A673 (cell line): ENCODE data around the gene ATP8B1. TPM values are rescaled to one million over a fixed set of nuclear protein-coding genes. Genes with fewer than 3 reads are reported as not detected.

ENCODE experiments used
- BruUV-seq: library from RNA; stranded (reverse); fragments of 400-500 nt; replicated peaks from 2 replicates; lab custom pipeline; 2021; lab: Mats Ljungman, UMichigan
- CTCF ChIA-PET: fragments of 300-600 bp; sonication (Branson Sonifier 250); formaldehyde crosslinking; loops from one replicate; lab custom pipeline; 2022; ENCODE audit warnings: antibody characterized with exemption; lab: Charles Lee
- POLR2A ChIA-PET: fragments of 300-600 bp; sonication (Branson Sonifier 250); formaldehyde crosslinking; loops from one replicate; lab custom pipeline; 2022; ENCODE audit warnings: antibody characterized with exemption; ENCODE audit not compliant: low non-redundant PET; lab: Charles Lee
- DNase-seq: peaks from one replicate; pipeline ENCODE4 v3.0.0-alpha.2; 2015; ENCODE audit warnings: low spot score
- H3K27ac ChIP-seq: fragments of 200-600 bp; sonication (generic); 2 replicates; pipeline ENCODE4 v1.5.1; 2016; ENCODE audit warnings: mixed run types, low read depth, mild to moderate bottlenecking, mixed read lengths, antibody characterized with exemption, low read length; ENCODE audit not compliant: poor library complexity, severe bottlenecking
- H3K27me3 ChIP-seq: fragments of 200-600 bp; sonication (generic); replicated peaks from 2 replicates; pipeline ENCODE4 v1.6.1; 2017; ENCODE audit warnings: mixed run types, low read depth, mild to moderate bottlenecking, mixed read lengths, antibody characterized with exemption, low read length; ENCODE audit not compliant: insufficient read depth, poor library complexity
- H3K36me3 ChIP-seq: fragments of 200-600 bp; sonication (generic); 2 replicates; pipeline ENCODE4 v1.6.1; 2016; ENCODE audit warnings: mixed run types, mild to moderate bottlenecking, mixed read lengths, antibody characterized with exemption, low read length; ENCODE audit not compliant: insufficient read depth, poor library complexity, severe bottlenecking
- H3K4me1 ChIP-seq: fragments of 200-600 bp; sonication (generic); 2 replicates; pipeline ENCODE4 v1.6.1; 2017; ENCODE audit warnings: mixed run types, mild to moderate bottlenecking, mixed read lengths, antibody characterized with exemption, low read length; ENCODE audit not compliant: insufficient read depth, poor library complexity, severe bottlenecking
- H3K4me3 ChIP-seq: fragments of 200-600 bp; sonication (generic); 2 replicates; pipeline ENCODE4 v1.5.1; 2016; ENCODE audit warnings: low read depth, mixed run types, mild to moderate bottlenecking, mixed read lengths, low read length; ENCODE audit not compliant: poor library complexity, severe bottlenecking
- H3K9me3 ChIP-seq: fragments of 200-600 bp; sonication (generic); 2 replicates; pipeline ENCODE4 v1.6.1; 2016; ENCODE audit warnings: mixed run types, low read depth, mild to moderate bottlenecking, mixed read lengths, antibody characterized with exemption, low read length; ENCODE audit not compliant: poor library complexity, severe bottlenecking
- EZH2 ChIP-seq: fragments of 200-600 bp; sonication (generic); IDR thresholded peaks from 2 replicates; pipeline ENCODE4 v1.6.1; 2017; ENCODE audit warnings: borderline replicate concordance, low read depth, mild to moderate bottlenecking, mixed read lengths, antibody characterized with exemption, low read length; ENCODE audit not compliant: poor library complexity, severe bottlenecking
- intact Hi-C: fragments of 100-400 bp; cut with micrococcal nuclease; formaldehyde crosslinking; loops from one replicate; pipeline ENCODE4 v1.10.0; 2022; ENCODE audit not compliant: unreplicated experiment
- total RNA-seq: library from RNA; stranded (reverse); gene quantifications from 2 replicates; pipeline ENCODE4 v1.2.3, GENCODE V29; 2021
- TF ChIP-seq, protein P1 (sequence below): fragments of 300-800, 200-600 bp; sonication (generic); conservative IDR thresholded peaks from 2 replicates; pipeline ENCODE4 v1.5.1; 2017; ENCODE audit warnings: low read depth, mild to moderate bottlenecking, antibody characterized with exemption, low read length, moderate library complexity, mixed read lengths

ATP8B1 gene
- total RNA-seq, 1 experiment from 2014 or later: 35.6 TPM

GRCh38 chr18:57772387-57772799 is 30.7 kb downstream of the ATP8B1 start:
- Histone ChIP-seq H3K36me3 (peaks cover under 1% of the 10 kb centered on the region), H3K4me1 (peaks cover 92% of the 10 kb centered on the region), H3K27ac (peak overlapping the region; percentile 89), H3K27me3 (no peaks in the 10 kb centered on the region), H3K4me3 (no peak overlapping the region), H3K9me3 (no peaks in the 10 kb centered on the region)
- TF ChIP-seq EZH2: no peak
- TF ChIP-seq, protein P1, sequence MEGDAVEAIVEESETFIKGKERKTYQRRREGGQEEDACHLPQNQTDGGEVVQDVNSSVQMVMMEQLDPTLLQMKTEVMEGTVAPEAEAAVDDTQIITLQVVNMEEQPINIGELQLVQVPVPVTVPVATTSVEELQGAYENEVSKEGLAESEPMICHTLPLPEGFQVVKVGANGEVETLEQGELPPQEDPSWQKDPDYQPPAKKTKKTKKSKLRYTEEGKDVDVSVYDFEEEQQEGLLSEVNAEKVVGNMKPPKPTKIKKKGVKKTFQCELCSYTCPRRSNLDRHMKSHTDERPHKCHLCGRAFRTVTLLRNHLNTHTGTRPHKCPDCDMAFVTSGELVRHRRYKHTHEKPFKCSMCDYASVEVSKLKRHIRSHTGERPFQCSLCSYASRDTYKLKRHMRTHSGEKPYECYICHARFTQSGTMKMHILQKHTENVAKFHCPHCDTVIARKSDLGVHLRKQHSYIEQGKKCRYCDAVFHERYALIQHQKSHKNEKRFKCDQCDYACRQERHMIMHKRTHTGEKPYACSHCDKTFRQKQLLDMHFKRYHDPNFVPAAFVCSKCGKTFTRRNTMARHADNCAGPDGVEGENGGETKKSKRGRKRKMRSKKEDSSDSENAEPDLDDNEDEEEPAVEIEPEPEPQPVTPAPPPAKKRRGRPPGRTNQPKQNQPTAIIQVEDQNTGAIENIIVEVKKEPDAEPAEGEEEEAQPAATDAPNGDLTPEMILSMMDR: no peak
- no TSS peak for BruUV-seq
- CTCF ChIA-PET: no interaction called here
- POLR2A ChIA-PET: no interaction called here
- intact Hi-C loops: no loop called here
- peak; percentile 52 for DNase-seq

GRCh38 chr18:57771626-57772025 is 31.5 kb downstream of the ATP8B1 start:
- ChIA-PET POLR2A (no interaction called here), CTCF (no interaction called here)
- intact Hi-C loops: no loop called here
- Histone ChIP-seq H3K27me3 (no peaks in the 10 kb centered on the region), H3K9me3 (no peaks in the 10 kb centered on the region), H3K27ac (peak overlapping the region; percentile 89), H3K36me3 (peaks cover 6% of the 10 kb centered on the region), H3K4me3 (no peak overlapping the region), H3K4me1 (peaks cover 92% of the 10 kb centered on the region)
- TSS peak; percentile 83 for BruUV-seq
- DNase-seq: no peak
- TF ChIP-seq, protein P1: no peak
- TF ChIP-seq EZH2: no peak

- peak; percentile 95 for DNase-seq
- TF ChIP-seq EZH2: no peak
- TF ChIP-seq, protein P1: no peak
- peaks cover 6% of the 10 kb centered on the region for H3K36me3 ChIP-seq
- ChIA-PET CTCF (no interaction called here), POLR2A (no interaction called here)
- H3K9me3 ChIP-seq: no peaks in the 10 kb centered on the region
- intact Hi-C loops: no loop called here
- H3K4me1 ChIP-seq: peaks cover 91% of the 10 kb centered on the region
- H3K27ac ChIP-seq: peak overlapping the region; percentile 89
- H3K4me3 ChIP-seq: no peak overlapping the region
- no TSS peak for BruUV-seq
- no peaks in the 10 kb centered on the region for H3K27me3 ChIP-seq
Observed at GRCh38 chr18:57771193-57771592, 31.9 kb downstream of the ATP8B1 start.
